ENCODE measurements around the gene RAI1. TPM values are rescaled to one million over a fixed set of nuclear protein-coding genes. Genes with fewer than 3 reads are reported as not detected.

RAI1 gene
- total and polyA plus RNA-seq, 2 of the 13 experiments (the other 11 are each of a cell fraction or from before 2014, with no cell fraction given), result 3.4 to 5.2 TPM

DNA sequence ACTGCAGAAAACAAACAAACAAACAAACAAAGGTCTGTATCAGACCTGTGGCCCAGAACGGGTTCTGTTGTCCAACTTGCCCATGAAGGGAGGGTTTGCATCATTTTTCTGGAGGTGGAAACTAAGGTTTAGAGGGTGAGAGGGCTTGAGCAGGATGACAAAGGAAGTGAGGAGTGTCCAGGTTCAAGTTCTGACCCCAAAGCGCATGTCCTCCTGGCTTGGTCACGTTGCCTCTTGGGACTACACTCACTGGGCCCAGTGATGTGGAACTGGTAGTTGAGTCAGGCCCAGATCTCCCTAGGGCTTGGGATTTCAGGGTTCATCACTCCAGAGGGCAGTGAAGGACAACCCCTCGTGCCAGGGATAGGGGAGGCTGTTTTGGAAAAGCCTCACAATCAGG lies 153.7 kb downstream of the RAI1 start:
- intact Hi-C loops (cut with micrococcal nuclease; ENCODE audit: unreplicated experiment), result no loop called here
- H4K20me1 ChIP-seq (ENCODE audit: insufficient read depth, low read length), result peaks cover 38% of the 10 kb centered on the region; the same call in 1 of the 2 replicates
- no peaks in the 10 kb centered on the region for H3K27me3 ChIP-seq (ENCODE audit: control insufficient read depth in 1 of 2, insufficient read depth in 2 of 2, low read length in 2 of 2)
- no peak for TF ChIP-seq TEAD3 (CRISPR knock-in tag; optimal IDR thresholded peaks at IDR 0.05; ENCODE audit: borderline replicate concordance)
- TF ChIP-seq NFYC (CRISPR knock-in tag; IDR thresholded peaks at IDR 0.05), result no peak
- TF ChIP-seq ZFX (CRISPR knock-in tag; IDR thresholded peaks at IDR 0.05; ENCODE audit: low read depth), result peak; percentile 43
- no peak for TF ChIP-seq JUNB (CRISPR knock-in tag; IDR thresholded peaks at IDR 0.05; ENCODE audit: borderline replicate concordance)
- TF ChIP-seq, protein P1, sequence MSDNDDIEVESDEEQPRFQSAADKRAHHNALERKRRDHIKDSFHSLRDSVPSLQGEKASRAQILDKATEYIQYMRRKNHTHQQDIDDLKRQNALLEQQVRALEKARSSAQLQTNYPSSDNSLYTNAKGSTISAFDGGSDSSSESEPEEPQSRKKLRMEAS (IDR thresholded peaks at IDR 0.05), result peak; percentile 24; the same call in 1 of the 2 replicates
- TF ChIP-seq GATAD2A (CRISPR knock-in tag; IDR thresholded peaks at IDR 0.05), result no peak
- TF ChIP-seq ZNF331 (CRISPR knock-in tag; IDR thresholded peaks at IDR 0.05), result no peak
- TF ChIP-seq CHD4 (IDR thresholded peaks at IDR 0.05; ENCODE audit: borderline replicate concordance, low read length), result no peak
- no peak for TF ChIP-seq ZNF30 (CRISPR knock-in tag; IDR thresholded peaks at IDR 0.05)
- TF ChIP-seq RELA (CRISPR knock-in tag; IDR thresholded peaks at IDR 0.05), result no peak
- TF ChIP-seq, protein P2, sequence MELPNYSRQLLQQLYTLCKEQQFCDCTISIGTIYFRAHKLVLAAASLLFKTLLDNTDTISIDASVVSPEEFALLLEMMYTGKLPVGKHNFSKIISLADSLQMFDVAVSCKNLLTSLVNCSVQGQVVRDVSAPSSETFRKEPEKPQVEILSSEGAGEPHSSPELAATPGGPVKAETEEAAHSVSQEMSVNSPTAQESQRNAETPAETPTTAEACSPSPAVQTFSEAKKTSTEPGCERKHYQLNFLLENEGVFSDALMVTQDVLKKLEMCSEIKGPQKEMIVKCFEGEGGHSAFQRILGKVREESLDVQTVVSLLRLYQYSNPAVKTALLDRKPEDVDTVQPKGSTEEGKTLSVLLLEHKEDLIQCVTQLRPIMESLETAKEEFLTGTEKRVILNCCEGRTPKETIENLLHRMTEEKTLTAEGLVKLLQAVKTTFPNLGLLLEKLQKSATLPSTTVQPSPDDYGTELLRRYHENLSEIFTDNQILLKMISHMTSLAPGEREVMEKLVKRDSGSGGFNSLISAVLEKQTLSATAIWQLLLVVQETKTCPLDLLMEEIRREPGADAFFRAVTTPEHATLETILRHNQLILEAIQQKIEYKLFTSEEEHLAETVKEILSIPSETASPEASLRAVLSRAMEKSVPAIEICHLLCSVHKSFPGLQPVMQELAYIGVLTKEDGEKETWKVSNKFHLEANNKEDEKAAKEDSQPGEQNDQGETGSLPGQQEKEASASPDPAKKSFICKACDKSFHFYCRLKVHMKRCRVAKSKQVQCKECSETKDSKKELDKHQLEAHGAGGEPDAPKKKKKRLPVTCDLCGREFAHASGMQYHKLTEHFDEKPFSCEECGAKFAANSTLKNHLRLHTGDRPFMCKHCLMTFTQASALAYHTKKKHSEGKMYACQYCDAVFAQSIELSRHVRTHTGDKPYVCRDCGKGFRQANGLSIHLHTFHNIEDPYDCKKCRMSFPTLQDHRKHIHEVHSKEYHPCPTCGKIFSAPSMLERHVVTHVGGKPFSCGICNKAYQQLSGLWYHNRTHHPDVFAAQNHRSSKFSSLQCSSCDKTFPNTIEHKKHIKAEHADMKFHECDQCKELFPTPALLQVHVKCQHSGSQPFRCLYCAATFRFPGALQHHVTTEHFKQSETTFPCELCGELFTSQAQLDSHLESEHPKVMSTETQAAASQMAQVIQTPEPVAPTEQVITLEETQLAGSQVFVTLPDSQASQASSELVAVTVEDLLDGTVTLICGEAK (IDR thresholded peaks at IDR 0.05), result no peak
- TF ChIP-seq, protein P2 (CRISPR knock-in tag; IDR thresholded peaks at IDR 0.05), result no peak
- TF ChIP-seq FIP1L1 (IDR thresholded peaks at IDR 0.05; ENCODE audit: borderline replicate concordance, insufficient read depth, low read depth, low read length), result no peak
- TF ChIP-seq ZNF841 (CRISPR knock-in tag; IDR thresholded peaks at IDR 0.05; ENCODE audit: borderline replicate concordance), result no peak
- peak; percentile 9; the same call in 1 of the 2 replicates for TF ChIP-seq MED1 (CRISPR knock-in tag; IDR thresholded peaks at IDR 0.05)

More for the DNA sequence above, 153.7 kb downstream of the RAI1 start:
- BruUV-seq (replicated peaks), result no TSS peak
- Histone ChIP-seq H3K9me3 (ENCODE audit: low read length) (no peaks in the 10 kb centered on the region), H3K4me1 (ENCODE audit: insufficient read depth, low read length) (peaks cover 86% of the 10 kb centered on the region), H3K9ac (ENCODE audit: insufficient read depth, low read depth, low read length) (peak overlapping the region; percentile 99), H3K4me3 (replicated peaks in 1 of 3; ENCODE audit: insufficient read depth in 1 of 3, low read depth in 2 of 3, low read length in 3 of 3) (peak overlapping the region; percentile 20 to 94 (median 35); a peak in 4 of 6 replicates), H3K79me2 (ENCODE audit: insufficient read depth, low read length) (peaks cover 61% of the 10 kb centered on the region), H3K36me3 (replicated peaks in 1 of 2; ENCODE audit: control insufficient read depth in 1 of 2, insufficient read depth in 2 of 2, low read length in 2 of 2) (peaks cover 6 to 16% of the 10 kb centered on the region in 2 experiments), H3K27ac (ENCODE audit: extremely low read length, insufficient read depth, low read length) (peak overlapping the region; percentile 90), H3K4me2 (ENCODE audit: low read depth, low read length) (peak overlapping the region; percentile 91), H2AFZ (ENCODE audit: low read length) (no peak overlapping the region)
- CTCF ChIA-PET (ENCODE audit: low intra/inter-chr PET ratio, low total read pairs), result no interaction called here
- in situ Hi-C loops (cut with HindIII; ENCODE audit: extremely low pct_ligation_motif_present, low pct_unique_long_range_greater_than_20kb), result no loop called here
- POLR2A ChIA-PET, result interaction anchor here (4.2 kb wide), 1 partner anchor 11 kb away, joined by 69 read pairs; no protein-coding TSS in a partner anchor
- ATAC-seq, result no peak
- 59% methylated on average over 4 of the region's 4 CpGs for WGBS (ENCODE audit: low lambda C conversion rate)
- no peak for DNase-seq (ENCODE audit: low spot score)
- no peak for FAIRE-seq

Measured in HepG2 (cell line).